Glutamatergic neuron (in vitro differentiated cells): ENCODE data around the gene RBM26. TPM values are rescaled to one million over a fixed set of nuclear protein-coding genes. Genes with fewer than 3 reads are reported as not detected.

Source experiments
- DNase-seq: peaks from one replicate; pipeline ENCODE4 v3.0.0; 2022
- H3K27ac Mint-ChIP-seq: one replicate; pipeline ENCODE4 v1.8.0; 2020; ENCODE audit warnings: mild to moderate bottlenecking, mixed read lengths, inconsistent platforms; ENCODE audit not compliant: unreplicated experiment
- H3K27me3 Mint-ChIP-seq: one replicate; pipeline ENCODE4 v1.8.0; 2020; ENCODE audit warnings: mild to moderate bottlenecking, moderate library complexity, mixed read lengths, inconsistent platforms; ENCODE audit not compliant: unreplicated experiment
- H3K36me3 Mint-ChIP-seq: one replicate; pipeline ENCODE4 v1.8.0; 2020; ENCODE audit warnings: mild to moderate bottlenecking, mixed read lengths, inconsistent platforms; ENCODE audit not compliant: unreplicated experiment
- H3K4me1 Mint-ChIP-seq: one replicate; pipeline ENCODE4 v1.8.0; 2020; ENCODE audit warnings: mild to moderate bottlenecking, low read depth, mixed read lengths, inconsistent platforms; ENCODE audit not compliant: unreplicated experiment
- H3K4me3 Mint-ChIP-seq: one replicate; pipeline ENCODE4 v1.8.0; 2020; ENCODE audit warnings: mild to moderate bottlenecking, mixed read lengths, inconsistent platforms; ENCODE audit not compliant: unreplicated experiment
- H3K9me3 Mint-ChIP-seq: one replicate; pipeline ENCODE4 v1.8.0; 2020; ENCODE audit warnings: mild to moderate bottlenecking, moderate library complexity, mixed read lengths, inconsistent platforms; ENCODE audit not compliant: unreplicated experiment
- CTCF ChIP-seq: fragments of 200-600 bp; sonication (generic); IDR thresholded peaks from one replicate; pipeline ENCODE4 v1.5.0; 2021; ENCODE audit not compliant: partially characterized antibody, unreplicated experiment
- total RNA-seq: library from RNA; stranded (reverse); fragmentation: NEBNext Ultra II Directional; extraction: Animal tissue kit (Norgen Biotek cat#: 25700); gene quantifications from one replicate; pipeline ENCODE4 v1.2.1, GENCODE V29; 2021; ENCODE audit not compliant: unreplicated experiment

RBM26 gene
- total RNA-seq, 1 donor from 2014 or later, result 51.4 TPM

- no peaks in the 10 kb centered on the region for H3K27me3 Mint-ChIP-seq
- no peaks in the 10 kb centered on the region for H3K9me3 Mint-ChIP-seq
- H3K4me1 Mint-ChIP-seq, result no peaks in the 10 kb centered on the region
- no peaks in the 10 kb centered on the region for H3K36me3 Mint-ChIP-seq
- no peak for TF ChIP-seq CTCF
- DNase-seq, result no peak
- no peak overlapping the region for H3K4me3 Mint-ChIP-seq
- H3K27ac Mint-ChIP-seq, result no peak overlapping the region
Measured at GRCh38 chr13:79450110-79450509, 44.1 kb upstream of the RBM26 start.

GRCh38 chr13:79448413-79448812, 42.4 kb upstream of the RBM26 start:
- Mint-ChIP-seq H3K27ac (no peak overlapping the region), H3K36me3 (no peaks in the 10 kb centered on the region), H3K4me3 (no peak overlapping the region), H3K27me3 (no peaks in the 10 kb centered on the region), H3K4me1 (no peaks in the 10 kb centered on the region), H3K9me3 (no peaks in the 10 kb centered on the region)
- no peak for DNase-seq
- no peak for TF ChIP-seq CTCF

GRCh38 chr13:79447741-79448140, 41.7 kb upstream of the RBM26 start:
- no peak for DNase-seq
- Mint-ChIP-seq H3K4me1 (no peaks in the 10 kb centered on the region), H3K4me3 (no peak overlapping the region), H3K27ac (no peak overlapping the region), H3K36me3 (no peaks in the 10 kb centered on the region), H3K9me3 (no peaks in the 10 kb centered on the region), H3K27me3 (no peaks in the 10 kb centered on the region)
- no peak for TF ChIP-seq CTCF

GRCh38 chr13:79447141-79447540, 41.1 kb upstream of the RBM26 start:
- Mint-ChIP-seq H3K9me3 (no peaks in the 10 kb centered on the region), H3K27ac (no peak overlapping the region), H3K4me3 (no peak overlapping the region), H3K27me3 (no peaks in the 10 kb centered on the region), H3K36me3 (no peaks in the 10 kb centered on the region), H3K4me1 (no peaks in the 10 kb centered on the region)
- no peak for DNase-seq
- no peak for TF ChIP-seq CTCF

GRCh38 chr13:79445968-79446645, 40.1 kb upstream of the RBM26 start:
- no peaks in the 10 kb centered on the region for H3K4me1 Mint-ChIP-seq
- DNase-seq, result no peak
- TF ChIP-seq CTCF, result no peak
- no peaks in the 10 kb centered on the region for H3K9me3 Mint-ChIP-seq
- H3K27ac Mint-ChIP-seq, result no peak overlapping the region
- H3K4me3 Mint-ChIP-seq, result no peak overlapping the region
- H3K36me3 Mint-ChIP-seq, result no peaks in the 10 kb centered on the region
- H3K27me3 Mint-ChIP-seq, result no peaks in the 10 kb centered on the region
